ENCODE results near the gene MYO5A.
"Not testable (repeated sequence)": the region's sequence is repeated elsewhere in the genome, so short reads cannot be mapped to it uniquely, and the experiment has no call there.

The MYO5A gene

DNA sequence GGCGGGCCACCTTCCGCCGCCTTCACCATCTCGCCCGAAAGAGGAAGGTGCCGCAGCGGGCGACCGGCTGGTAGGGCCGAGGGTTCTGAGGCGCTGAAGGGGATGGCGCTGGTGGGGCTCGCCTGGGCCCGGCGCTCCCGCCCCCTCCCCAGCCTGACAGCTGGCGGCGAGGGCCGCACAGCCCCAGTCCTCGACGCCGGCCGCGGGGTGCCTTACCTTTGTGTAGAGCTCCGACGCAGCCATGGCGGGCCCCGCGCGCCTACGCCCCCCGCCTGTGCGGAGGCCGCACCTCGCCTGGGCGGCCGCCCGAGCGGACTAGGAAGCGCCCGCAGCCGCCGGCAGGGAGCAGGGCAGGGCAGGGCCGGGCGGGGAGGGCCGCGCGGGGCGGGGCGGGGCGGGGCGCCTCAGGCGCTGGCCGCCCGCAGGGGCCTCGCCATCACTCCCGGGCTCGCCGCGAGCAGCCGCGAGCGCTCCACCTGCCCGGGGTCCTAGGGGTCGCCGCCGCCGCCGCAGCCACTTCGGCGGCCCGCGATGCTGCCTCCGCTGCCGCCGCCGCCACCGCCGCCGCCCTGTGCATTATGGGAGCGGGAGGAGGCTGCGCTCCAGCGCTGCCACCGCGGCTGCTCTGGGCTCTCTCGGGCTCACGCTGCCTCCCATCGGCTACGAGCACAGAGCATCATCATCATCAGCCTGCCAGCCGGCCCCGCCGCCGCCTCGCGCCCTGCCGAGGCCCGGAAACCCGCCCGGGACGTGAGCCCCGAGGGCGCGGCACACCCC is at the start of gene MYO5A:
Gene MYO5A, minus strand, starts transcription at position 317 of the 777 bp plus-strand sequence. Its CDS starts 74 bp downstream, at position 243.
- DNase-seq: peak; percentile 58

- no peak for DNase-seq
These were observed 48.0 kb upstream of the MYO5A start for GRCh38 chr15:52576692-52577091.

GRCh38 chr15:52575573-52575972 is 46.9 kb upstream of the MYO5A start:
- DNase-seq: not testable (repeated sequence)

GRCh38 chr15:52575072-52575471 is 46.4 kb upstream of the MYO5A start:
- DNase-seq: no peak

DNA sequence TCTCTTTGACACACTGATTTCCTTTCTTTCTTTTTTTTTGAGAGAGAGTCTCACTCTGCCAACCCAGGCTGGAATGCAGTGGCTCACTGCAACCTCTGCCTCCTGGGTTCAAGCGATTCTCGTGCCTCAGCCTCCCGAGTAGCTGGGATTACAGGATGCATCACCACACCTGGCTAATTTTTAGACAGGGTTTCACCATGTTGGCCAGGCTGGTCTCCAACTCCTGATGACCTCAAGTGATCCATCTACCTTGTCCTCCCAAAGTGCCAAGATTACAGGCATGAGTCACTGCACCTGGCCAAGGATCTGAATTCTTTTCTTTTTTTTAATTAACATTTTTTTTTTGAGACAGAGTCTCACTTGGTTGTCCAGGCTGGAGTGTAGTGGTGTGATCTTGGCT is 45.9 kb upstream of the MYO5A start:
- not testable (repeated sequence) for DNase-seq

- peak; percentile 95 for DNase-seq
These were observed 40.2 kb upstream of the MYO5A start, which contains the start of gene ARPP19 for GRCh38 chr15:52568601-52569585. TSS of gene ARPP19 (minus strand) at chr15:52569030. CDS start at chr15:52568892, 138 bp downstream.

- DNase-seq: peak; percentile 28
These were observed 39.4 kb upstream of the MYO5A start for GRCh38 chr15:52567871-52568600.

GRCh38 chr15:52566889-52567288 is 38.2 kb upstream of the MYO5A start:
- DNase-seq: no peak

GRCh38 chr15:52565417-52566358 is 37.0 kb upstream of the MYO5A start:
- not testable (repeated sequence) for DNase-seq

DNA sequence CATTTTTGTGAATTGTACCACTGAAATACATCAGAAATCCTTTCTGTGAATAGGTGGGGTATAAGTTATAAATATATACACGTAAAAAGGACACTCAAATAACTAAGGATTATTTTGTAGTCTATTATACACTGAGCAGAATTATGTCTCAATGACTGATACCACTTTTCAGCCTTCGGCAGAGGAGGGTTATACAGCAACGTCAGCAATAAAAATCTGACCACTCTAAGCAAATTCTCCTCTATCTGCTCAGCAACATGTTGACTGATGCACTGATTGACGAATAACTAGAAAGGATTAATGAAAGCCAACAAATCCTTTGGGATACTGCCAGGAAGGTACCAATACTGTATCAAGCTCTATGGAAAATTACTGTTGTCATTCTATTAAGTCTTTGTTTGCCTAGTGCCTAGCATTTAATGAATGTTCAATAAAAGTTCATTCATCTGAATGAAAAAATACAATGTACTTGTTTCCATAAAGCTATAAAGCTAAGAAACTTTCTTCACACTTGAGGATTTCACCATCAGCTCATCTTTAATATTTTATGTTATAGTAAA is 34.9 kb upstream of the MYO5A start:
- DNase-seq: no peak

DNA sequence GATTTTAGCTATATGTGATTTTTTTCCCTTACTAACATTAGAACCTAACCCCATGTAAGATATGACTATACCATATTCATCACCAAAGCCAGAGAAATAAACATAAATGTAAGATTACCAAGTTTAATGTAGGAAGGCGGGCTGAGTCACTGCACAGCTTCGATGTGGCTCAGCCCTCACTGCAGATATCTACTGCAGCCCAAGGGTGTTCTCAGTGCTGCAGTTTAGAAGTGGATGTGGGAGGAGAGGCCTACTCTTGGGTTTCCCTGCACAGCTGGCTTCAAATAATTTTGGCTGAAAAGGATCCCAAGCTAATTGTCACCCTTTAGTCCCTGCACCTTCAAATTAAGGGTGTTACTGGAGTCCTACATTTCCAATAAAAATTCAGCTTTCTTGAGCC is 30.9 kb upstream of the MYO5A start:
- no peak for DNase-seq

- DNase-seq: no peak
These were observed 30.3 kb upstream of the MYO5A start for GRCh38 chr15:52559022-52559421.

- no peak for DNase-seq
These were observed 29.5 kb upstream of the MYO5A start for GRCh38 chr15:52558196-52558595.

DNA sequence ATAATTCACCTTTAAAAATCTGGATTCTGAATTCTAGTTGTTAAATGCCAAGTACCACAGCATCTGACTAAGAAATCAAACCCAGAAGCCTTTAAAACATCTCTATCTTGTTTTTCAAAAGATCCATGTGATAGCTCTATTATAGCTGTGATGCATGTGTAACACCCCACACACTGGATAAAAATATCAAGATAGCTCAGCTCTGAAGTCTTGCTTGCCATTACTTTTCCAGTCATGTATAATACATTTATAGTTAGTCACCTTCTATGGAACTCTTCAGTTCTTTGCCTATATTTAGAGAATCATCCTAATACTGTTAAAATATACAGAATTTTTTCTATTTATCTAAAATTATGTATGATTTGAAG is 28.6 kb upstream of the MYO5A start:
- DNase-seq: no peak

DNA sequence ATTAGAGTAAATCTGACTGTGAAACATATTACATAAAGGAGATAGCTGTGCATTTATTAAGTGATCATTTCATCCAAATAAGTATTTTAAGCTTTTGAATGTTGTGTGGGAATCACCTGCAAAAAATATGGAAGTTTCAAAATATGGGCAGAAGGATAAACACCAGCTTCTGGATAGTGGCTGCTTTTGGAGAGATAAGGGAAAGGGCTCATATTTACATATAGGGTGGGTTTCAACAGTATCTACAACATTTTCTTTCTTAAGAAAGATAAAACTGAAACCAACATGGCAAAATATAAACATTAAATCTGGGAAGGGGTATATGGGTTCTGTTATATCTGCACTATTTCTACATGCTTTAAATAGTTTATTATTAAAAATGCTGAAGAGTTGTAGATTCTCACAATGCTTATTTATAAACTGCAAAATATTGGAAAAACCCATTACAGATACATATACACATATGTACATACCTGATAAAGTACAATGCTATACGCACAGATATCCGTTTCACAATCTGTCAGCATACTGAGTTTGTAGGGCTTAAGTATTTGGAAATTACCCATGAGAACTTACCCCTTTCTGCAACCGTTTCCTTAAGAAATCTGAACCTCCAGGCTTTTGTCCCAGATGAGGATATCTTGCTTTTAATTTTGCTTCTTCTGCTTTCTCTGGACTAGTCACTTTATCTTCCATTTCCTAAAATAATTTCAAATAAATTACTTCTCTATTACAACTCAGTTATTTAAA is 28.0 kb upstream of the MYO5A start:
- DNase-seq: no peak

- DNase-seq: no peak
These were observed 23.6 kb upstream of the MYO5A start for GRCh38 chr15:52552303-52552702.

DNA sequence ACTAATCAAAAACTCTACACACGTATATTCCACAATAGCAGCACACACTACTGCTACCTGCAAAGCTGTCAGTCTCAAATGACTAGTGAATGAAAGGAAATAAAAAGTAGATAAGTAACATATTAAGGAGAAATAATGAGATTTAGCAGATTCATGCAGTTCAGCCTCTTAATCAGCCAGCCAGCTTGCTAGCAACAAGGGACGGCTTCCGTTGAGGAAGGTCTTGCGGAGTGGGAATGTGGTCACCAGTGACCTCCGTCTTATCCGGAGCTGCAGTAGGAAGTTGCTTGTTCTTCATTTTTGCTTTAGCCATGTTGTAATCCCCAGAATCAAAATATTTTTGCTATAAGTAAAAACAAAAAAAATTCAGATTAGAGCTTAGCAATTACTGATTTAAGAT is 23.1 kb upstream of the MYO5A start:
- DNase-seq: no peak

DNA sequence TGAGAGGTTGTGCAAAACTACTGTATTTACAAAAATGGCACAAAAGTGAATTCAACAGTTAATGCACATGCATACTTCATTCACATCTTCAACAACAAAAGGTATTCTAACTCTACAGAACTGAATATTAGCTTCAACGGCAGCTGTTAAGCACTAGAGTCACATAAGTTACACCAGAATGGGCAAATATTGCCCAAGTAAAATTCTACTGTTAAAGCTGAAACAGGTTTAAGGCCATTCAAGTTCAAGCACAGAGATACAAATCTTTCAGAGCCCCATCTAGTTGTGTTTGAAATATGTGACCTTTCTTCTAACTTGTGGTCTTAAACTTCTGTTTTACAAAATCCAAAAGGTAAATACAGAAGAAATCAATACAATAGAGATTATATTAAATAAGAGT is 22.5 kb upstream of the MYO5A start:
- DNase-seq: not testable (repeated sequence)

GRCh38 chr15:52546031-52546751 is 17.5 kb upstream of the MYO5A start:
- no peak for DNase-seq
